HCT116 (cell line): ENCODE measurements around the gene ZNF628.

ENCODE experiments used
- CEBPB ChIP-seq: IDR thresholded peaks from 2 replicates; pipeline ENCODE4 v1.6.1; 2012; ENCODE audit warnings: low read depth
- ELF1 ChIP-seq: IDR thresholded peaks from 2 replicates; pipeline ENCODE4 v1.6.1; 2012; ENCODE audit warnings: low read depth, borderline replicate concordance
- EZH2 ChIP-seq: fragments of 200-600 bp; sonication (generic); IDR thresholded peaks from 2 replicates; pipeline ENCODE4 v1.6.1; 2017; ENCODE audit warnings: antibody characterized with exemption, mixed run types
- EZH2phosphoT487 ChIP-seq: fragments of 200-600 bp; IDR thresholded peaks from 2 replicates; pipeline ENCODE4 v1.6.1; 2018; ENCODE audit warnings: antibody characterized with exemption, borderline replicate concordance
- JUND ChIP-seq: IDR thresholded peaks from 2 replicates; pipeline ENCODE4 v1.6.1; 2012
- POLR2A ChIP-seq: IDR thresholded peaks from 2 replicates; pipeline ENCODE4 v1.7.0; 2011; ENCODE audit warnings: borderline replicate concordance; ENCODE audit not compliant: insufficient read depth, insufficient read length; ENCODE audit errors: extremely low read depth
- POLR2AphosphoS5 ChIP-seq: IDR thresholded peaks from 2 replicates; pipeline ENCODE4 v1.6.1; 2011; ENCODE audit warnings: mild to moderate bottlenecking, low read depth, low read length, moderate library complexity
- RAD21 ChIP-seq: IDR thresholded peaks from 2 replicates; pipeline ENCODE4 v1.6.1; 2012; ENCODE audit warnings: low read depth, mild to moderate bottlenecking
- SP1 ChIP-seq: IDR thresholded peaks from 2 replicates; pipeline ENCODE4 v1.6.1; 2012; ENCODE audit warnings: low read depth
- ZNF274 ChIP-seq: fragments of 200-500 bp; sonication (Bioruptor generic); IDR thresholded peaks from 2 replicates; pipeline ENCODE4 v1.6.1; 2014; ENCODE audit warnings: mild to moderate bottlenecking, low read depth, low read length, inconsistent platforms
- TF ChIP-seq, protein P1 (sequence below), 3 experiments: fragments of 200-600 bp in 1 of 3; sonication (generic) in 1 of 3; IDR thresholded peaks in 2 of 3; conservative IDR thresholded peaks in 1 of 3; 2 replicates each; pipeline ENCODE4 v1.5.1; 2012 to 2017; ENCODE audit warnings: low read depth in 2 of 3, low read length in 2 of 3, antibody characterized with exemption in 1 of 3, borderline replicate concordance in 1 of 3, control low read depth in 1 of 3, mild to moderate bottlenecking in 1 of 3, mixed read lengths in 1 of 3, mixed run types in 1 of 3, moderate library complexity in 1 of 3; ENCODE audit not compliant: insufficient read depth in 1 of 3
- TF ChIP-seq, protein P2 (sequence below): IDR thresholded peaks from 2 replicates; pipeline ENCODE4 v1.6.1; 2012; ENCODE audit warnings: low read depth
- TF ChIP-seq, protein P3 (sequence below): IDR thresholded peaks from 2 replicates; pipeline ENCODE4 v1.6.1; 2012

DNA sequence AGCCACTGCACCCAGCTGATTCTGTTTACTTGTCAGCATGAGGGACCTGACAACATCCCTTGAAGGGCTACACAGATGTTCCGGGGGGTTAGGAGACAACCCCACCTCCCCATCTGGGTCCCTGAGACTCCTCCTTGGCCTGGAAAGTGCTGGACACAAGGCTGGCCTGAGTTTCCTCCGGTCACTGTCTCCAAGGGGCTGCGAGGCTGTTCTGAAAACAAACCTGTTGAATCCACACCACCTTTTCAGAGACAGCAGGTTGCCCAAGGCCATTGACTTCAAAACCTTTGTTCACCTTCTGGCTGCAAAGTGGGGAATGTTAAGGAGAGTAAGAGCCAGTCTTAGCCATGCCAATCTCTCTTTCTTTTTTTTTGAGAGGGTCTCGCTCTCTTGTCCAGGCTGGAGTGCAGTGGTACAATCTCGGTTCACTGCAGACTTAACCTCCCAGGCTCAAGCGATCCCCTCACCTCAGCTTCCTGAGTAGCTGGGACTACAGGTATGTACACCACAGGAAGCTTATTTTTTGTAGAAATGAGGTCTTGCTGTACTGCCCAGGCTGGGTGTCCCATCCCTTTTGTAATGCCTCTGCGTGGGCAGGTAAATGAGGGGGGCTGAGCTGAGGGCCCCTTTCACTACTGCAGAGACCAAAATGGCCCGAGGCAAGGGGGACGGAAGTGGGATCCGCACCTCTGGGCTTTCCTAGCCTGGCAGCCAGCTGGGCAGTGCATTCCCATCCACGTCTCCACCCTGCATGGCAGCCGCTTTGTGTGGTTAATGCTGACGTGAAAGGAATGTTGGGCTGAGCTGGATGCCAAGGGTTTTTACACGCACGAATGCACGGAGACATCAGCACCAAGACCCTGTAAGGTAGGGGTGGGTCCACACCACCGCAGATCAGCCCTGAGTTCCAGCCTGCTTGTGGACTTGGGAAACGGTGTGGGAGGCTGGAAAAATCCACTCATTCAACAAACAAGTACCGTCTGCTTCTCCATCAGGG is 1.9 kb upstream of the ZNF628 start:
- no peak for TF ChIP-seq CEBPB
- TF ChIP-seq, protein P1, sequence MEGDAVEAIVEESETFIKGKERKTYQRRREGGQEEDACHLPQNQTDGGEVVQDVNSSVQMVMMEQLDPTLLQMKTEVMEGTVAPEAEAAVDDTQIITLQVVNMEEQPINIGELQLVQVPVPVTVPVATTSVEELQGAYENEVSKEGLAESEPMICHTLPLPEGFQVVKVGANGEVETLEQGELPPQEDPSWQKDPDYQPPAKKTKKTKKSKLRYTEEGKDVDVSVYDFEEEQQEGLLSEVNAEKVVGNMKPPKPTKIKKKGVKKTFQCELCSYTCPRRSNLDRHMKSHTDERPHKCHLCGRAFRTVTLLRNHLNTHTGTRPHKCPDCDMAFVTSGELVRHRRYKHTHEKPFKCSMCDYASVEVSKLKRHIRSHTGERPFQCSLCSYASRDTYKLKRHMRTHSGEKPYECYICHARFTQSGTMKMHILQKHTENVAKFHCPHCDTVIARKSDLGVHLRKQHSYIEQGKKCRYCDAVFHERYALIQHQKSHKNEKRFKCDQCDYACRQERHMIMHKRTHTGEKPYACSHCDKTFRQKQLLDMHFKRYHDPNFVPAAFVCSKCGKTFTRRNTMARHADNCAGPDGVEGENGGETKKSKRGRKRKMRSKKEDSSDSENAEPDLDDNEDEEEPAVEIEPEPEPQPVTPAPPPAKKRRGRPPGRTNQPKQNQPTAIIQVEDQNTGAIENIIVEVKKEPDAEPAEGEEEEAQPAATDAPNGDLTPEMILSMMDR (IDR thresholded peaks at IDR 0.05 in 2 of 3, conservative IDR thresholded peaks at IDR 0.05 in 1 of 3; ENCODE audit: borderline replicate concordance in 1 of 3, insufficient read depth in 1 of 3, low read depth in 2 of 3, low read length in 2 of 3), result no peak
- no peak for TF ChIP-seq SP1
- no peak for TF ChIP-seq RAD21
- no peak for TF ChIP-seq EZH2
- TF ChIP-seq EZH2phosphoT487, result no peak
- TF ChIP-seq POLR2A, result no peak
- no peak for TF ChIP-seq JUND
- TF ChIP-seq POLR2AphosphoS5, result no peak
- TF ChIP-seq, protein P2, sequence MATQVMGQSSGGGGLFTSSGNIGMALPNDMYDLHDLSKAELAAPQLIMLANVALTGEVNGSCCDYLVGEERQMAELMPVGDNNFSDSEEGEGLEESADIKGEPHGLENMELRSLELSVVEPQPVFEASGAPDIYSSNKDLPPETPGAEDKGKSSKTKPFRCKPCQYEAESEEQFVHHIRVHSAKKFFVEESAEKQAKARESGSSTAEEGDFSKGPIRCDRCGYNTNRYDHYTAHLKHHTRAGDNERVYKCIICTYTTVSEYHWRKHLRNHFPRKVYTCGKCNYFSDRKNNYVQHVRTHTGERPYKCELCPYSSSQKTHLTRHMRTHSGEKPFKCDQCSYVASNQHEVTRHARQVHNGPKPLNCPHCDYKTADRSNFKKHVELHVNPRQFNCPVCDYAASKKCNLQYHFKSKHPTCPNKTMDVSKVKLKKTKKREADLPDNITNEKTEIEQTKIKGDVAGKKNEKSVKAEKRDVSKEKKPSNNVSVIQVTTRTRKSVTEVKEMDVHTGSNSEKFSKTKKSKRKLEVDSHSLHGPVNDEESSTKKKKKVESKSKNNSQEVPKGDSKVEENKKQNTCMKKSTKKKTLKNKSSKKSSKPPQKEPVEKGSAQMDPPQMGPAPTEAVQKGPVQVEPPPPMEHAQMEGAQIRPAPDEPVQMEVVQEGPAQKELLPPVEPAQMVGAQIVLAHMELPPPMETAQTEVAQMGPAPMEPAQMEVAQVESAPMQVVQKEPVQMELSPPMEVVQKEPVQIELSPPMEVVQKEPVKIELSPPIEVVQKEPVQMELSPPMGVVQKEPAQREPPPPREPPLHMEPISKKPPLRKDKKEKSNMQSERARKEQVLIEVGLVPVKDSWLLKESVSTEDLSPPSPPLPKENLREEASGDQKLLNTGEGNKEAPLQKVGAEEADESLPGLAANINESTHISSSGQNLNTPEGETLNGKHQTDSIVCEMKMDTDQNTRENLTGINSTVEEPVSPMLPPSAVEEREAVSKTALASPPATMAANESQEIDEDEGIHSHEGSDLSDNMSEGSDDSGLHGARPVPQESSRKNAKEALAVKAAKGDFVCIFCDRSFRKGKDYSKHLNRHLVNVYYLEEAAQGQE, result no peak
- TF ChIP-seq ELF1, result no peak
- TF ChIP-seq ZNF274, result no peak
- TF ChIP-seq, protein P3, sequence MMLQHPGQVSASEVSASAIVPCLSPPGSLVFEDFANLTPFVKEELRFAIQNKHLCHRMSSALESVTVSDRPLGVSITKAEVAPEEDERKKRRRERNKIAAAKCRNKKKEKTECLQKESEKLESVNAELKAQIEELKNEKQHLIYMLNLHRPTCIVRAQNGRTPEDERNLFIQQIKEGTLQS, result no peak
